Neural progenitor cell (in vitro differentiated cells): ENCODE measurements around the gene RNFT2.

Source experiments
- CTCF ChIP-seq: fragments of 200-600 bp; sonication (generic); IDR thresholded peaks from 2 replicates; pipeline ENCODE4 v1.5.1; 2017; ENCODE audit warnings: antibody characterized with exemption, mild to moderate bottlenecking
- EZH2phosphoT487 ChIP-seq: fragments of 200-600 bp; sonication (generic); IDR thresholded peaks from 2 replicates; pipeline ENCODE4 v1.6.1; 2017; ENCODE audit warnings: antibody characterized with exemption

- TF ChIP-seq CTCF (no peak), EZH2phosphoT487 (no peak)
These were observed 61.8 kb downstream of the RNFT2 start for GRCh38 chr12:116799955-116800354.
